SK-N-DZ (cell line): ENCODE results near the gene GCK.

ENCODE experiments used
- small RNA-seq, 2 experiments: library from RNA; depleted of rRNA; stranded (forward); fragments of <200 nt; gene quantifications; one replicate each; pipeline ENCODE3, GENCODE V24; 2014

The GCK gene

Small RNAs within 50 kb of the gene (small RNA-seq; reads per million reads assigned to genes)
- gene RNA5SP230 = 0 reads per million in 2 experiments
